HL-60/S4 treated with phorbol 12-myristate 13-acetate at 8.2 ng/mL for 4 days and 3 days (cell line): ENCODE measurements around the gene USP11.

Experiments
- in situ Hi-C: fragments of 300-500 bp; cut with MboI; formaldehyde crosslinking; loops from 2 replicates; pipeline ENCODE4 v1.15.0; 2022; ENCODE audit warnings: low sequenced_read_pairs

USP11 gene

DNA sequence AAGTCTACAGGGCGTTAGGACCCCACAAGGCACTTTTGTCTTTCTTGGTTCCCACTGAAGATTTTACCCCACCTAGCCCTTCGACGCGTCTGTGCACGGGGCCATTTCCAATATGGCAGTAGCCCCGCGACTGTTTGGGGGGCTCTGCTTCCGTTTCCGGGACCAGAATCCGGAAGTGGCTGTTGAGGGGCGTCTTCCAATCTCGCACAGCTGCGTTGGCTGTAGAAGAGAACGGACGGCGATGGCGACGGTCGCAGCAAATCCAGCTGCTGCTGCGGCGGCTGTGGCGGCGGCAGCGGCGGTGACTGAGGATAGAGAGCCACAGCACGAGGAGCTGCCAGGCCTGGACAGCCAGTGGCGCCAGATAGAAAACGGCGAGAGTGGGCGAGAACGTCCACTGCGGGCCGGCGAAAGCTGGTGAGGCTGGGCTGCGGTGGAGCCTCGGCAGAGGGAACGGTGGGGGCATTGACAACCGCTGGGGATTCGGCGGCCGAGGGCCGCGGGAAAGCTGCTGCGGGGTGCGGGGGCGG is at the start of gene USP11:
TSS of gene USP11 (plus strand) at position 207 of the 530 bp plus-strand sequence. CDS start at position 242, 35 bp downstream.
- in situ Hi-C loops, result no loop called here

DNA sequence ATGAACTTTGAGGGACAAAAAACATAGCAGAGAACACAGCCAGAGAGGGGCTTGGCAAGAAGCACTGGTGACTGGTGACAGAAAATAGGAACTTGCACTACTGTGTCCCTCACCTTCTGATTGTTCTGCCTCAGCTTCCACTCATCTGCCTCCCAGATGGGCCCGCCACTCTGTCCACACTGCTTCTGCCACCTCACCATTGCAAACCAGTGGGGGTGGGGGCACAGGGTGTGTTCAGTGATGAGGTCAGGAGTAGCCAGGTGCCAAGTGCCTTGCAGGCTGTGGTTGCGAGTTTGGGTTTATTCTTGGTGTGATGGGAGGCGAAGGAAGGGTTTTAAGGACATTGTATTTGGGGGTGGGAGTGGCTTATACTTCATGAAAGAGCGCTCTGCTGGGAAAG is 48.3 kb upstream of the USP11 start:
- in situ Hi-C loops, result loop anchor here (25.0 kb wide), 1 partner anchor 203 kb away; no protein-coding TSS in a partner anchor

DNA sequence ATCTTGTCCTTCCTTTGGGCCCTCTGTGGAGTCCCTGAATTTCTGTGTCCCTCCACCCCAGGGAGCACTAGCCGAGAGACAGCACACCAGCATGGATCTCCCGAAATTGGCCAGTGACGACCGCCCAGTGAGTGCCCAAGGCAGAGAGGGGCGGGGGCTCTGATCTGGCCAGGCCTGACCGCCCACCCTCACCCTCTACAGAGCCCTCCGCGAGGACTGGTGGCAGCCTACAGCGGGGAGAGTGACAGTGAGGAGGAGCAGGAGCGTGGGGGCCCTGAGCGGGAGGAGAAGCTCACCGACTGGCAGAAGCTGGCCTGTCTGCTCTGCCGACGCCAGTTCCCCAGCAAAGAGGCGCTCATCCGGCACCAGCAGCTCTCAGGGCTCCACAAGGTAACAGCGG is 47.6 kb upstream of the USP11 start:
- in situ Hi-C loops, result loop anchor here (25.0 kb wide), 1 partner anchor 202 kb away; no protein-coding TSS in a partner anchor

- in situ Hi-C loops, result loop anchor here (25.0 kb wide), 1 partner anchor 201 kb away; no protein-coding TSS in a partner anchor
Measured at GRCh38 chrX:47186096-47186740, 46.6 kb upstream of the USP11 start.

DNA sequence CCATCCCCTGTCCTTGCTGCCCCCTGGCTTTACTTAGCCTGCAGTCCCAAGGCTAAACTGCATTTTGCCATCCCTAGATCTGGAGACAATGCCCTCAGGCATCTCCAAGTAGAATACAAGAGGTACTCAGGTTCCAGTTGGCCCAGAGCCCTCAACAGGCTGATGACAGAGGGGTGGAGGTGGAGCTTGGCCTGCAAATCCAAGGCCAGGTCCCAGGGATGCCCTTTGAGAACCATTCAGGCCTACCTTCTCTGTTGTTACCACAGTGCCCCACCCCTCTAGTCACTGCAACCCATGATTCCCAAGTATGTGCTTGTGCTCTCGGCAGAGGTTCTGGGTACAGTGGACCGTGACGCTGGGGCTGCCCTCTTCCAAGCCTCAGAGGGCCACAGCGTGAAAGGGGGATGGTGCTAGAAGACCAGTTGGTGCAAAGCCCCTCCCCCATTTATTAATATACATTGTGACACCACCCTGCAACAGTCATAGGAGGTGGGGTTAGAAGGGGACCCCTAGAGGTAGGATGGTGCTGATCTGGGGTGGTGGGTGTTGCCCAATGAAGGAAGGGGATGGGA is 45.6 kb upstream of the USP11 start:
- in situ Hi-C loops, result loop anchor here (25.0 kb wide), 1 partner anchor 200 kb away; no protein-coding TSS in a partner anchor

- in situ Hi-C loops, result loop anchor here (25.0 kb wide), 1 partner anchor 197 kb away; no protein-coding TSS in a partner anchor
Measured at GRCh38 chrX:47189906-47190305, 42.9 kb upstream of the USP11 start.

GRCh38 chrX:47190445-47191269 is 42.2 kb upstream of the USP11 start:
- in situ Hi-C loops, result loop anchor here (25.0 kb wide), 1 partner anchor 197 kb away; no protein-coding TSS in a partner anchor

DNA sequence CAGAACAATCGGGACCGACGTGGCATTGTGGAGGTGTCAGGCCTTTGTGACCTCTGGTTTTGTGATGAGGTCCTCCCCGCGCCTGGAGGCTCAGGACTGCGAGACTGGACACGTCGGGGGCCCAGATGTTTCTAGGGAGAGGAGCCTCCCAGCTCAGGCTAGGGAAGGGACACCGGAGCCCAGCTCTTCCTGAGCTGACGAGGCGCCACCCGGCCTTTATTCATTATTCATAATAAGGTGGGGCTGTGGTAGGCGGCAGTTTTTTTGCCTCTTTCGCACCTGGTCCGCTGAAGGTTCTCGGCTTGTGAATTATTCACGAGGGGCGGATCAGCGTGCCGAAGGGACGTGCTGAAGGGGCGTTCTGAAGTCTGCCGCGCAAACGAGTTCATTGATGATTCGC is 41.5 kb upstream of the USP11 start:
- in situ Hi-C loops, result loop anchor here (25.0 kb wide), 1 partner anchor 196 kb away; no protein-coding TSS in a partner anchor

DNA sequence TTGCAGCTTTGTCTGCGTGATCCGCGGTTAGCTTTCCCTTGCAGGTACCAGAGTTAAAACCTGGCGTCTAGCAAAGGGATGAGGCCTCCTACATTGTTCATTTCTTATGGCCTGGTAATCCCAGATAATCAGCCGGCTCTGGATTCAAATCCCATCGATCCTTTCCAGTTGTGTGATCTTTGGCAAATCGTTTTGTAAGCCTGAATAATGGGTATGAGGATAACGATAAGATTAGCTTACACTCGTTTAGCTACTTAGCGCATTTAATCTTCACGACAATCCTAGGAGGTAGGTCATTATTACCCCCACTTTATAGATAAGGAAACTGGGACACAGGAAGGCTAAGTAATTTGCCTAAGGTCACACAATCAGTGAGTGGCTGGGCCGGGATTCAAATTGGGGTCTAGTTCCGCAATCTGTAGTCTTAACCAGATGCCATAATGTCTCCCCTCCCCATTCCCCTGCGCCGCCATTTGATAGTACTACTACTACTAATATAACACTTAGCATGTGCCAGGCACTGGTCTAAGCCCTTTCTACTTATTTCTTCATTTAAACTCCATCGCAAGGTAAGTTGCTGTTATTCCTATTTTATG is 40.9 kb upstream of the USP11 start:
- in situ Hi-C loops, result loop anchor here (25.0 kb wide), 1 partner anchor 195 kb away; no protein-coding TSS in a partner anchor

- in situ Hi-C loops, result loop anchor here (25.0 kb wide), 1 partner anchor 194 kb away; no protein-coding TSS in a partner anchor
Measured at GRCh38 chrX:47193475-47194193, 39.2 kb upstream of the USP11 start, which contains the start of gene UBA1. Gene UBA1, plus strand, starts transcription at chrX:47193829. Its CDS starts 4,974 bp downstream, at chrX:47198803.

DNA sequence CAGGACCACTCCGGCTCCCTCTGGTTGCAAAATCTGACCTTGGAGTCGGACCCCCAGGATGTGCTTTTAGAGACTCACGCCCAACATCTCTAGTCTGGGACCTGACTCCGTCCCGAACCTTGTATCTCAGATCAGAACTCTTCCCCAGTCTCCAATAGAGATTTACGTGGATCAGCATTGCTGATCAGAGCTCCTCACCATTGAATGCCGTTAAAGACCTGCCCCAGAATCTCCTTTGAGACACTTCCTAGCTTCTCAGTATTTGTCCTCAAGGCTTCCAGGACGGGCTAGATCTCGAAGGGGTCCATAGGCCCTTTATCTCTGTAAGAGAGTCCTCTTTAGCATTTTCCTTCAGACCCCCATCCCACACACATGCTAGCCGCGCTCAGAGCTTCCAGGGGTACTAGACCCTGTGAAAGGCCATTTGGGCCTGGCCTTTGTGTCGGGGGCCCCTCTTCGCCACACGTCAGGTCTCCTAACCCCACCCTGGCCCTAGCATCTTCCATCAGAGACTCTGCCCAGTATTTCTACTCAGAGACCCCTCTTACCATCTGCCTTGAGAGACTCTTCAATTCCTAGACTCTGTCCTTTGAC is 38.5 kb upstream of the USP11 start:
- in situ Hi-C loops, result loop anchor here (25.0 kb wide), 1 partner anchor 193 kb away; no protein-coding TSS in a partner anchor

DNA sequence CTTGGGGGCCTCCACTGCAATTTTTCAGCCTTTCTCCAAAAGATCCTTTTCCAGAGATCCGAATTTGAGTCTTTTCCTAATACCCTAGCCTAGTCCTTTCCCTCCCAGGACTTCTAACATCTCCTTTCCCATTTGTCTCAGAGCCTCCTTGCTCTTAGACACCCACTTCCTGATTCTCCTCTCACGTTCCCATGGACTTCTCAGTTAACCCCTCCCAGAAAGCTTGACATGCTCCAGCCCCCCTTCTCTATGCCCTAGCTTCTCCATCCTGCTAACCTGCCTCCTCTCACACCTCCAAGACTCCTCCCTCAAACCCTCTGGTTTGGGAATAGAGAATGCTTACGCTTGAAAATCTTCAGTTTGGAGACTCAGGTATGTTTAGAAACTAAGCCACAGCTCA is 36.7 kb upstream of the USP11 start:
- in situ Hi-C loops, result loop anchor here (25.0 kb wide), 1 partner anchor 191 kb away; no protein-coding TSS in a partner anchor

- in situ Hi-C loops, result loop anchor here (25.0 kb wide), 1 partner anchor 190 kb away; no protein-coding TSS in a partner anchor
Measured at GRCh38 chrX:47197526-47197925, 35.3 kb upstream of the USP11 start.

- in situ Hi-C loops, result loop anchor here (25.0 kb wide), 1 partner anchor 189 kb away; no protein-coding TSS in a partner anchor
Measured at GRCh38 chrX:47198026-47198686, 34.7 kb upstream of the USP11 start.

DNA sequence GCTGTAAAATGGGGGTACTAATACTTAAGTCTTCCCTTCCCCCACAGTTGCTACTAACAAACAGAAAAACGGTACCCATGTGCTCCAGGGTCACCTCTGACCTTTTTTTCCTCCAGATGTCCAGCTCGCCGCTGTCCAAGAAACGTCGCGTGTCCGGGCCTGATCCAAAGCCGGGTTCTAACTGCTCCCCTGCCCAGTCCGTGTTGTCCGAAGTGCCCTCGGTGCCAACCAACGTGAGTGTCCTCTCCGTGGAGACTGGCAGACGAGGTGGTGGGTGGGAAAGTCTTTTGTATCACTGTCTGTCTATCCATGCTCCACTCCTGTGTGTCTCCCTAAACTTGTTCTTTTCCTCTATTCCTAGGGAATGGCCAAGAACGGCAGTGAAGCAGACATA is 34.1 kb upstream of the USP11 start:
- in situ Hi-C loops, result loop anchor here (25.0 kb wide), 1 partner anchor 189 kb away; no protein-coding TSS in a partner anchor

GRCh38 chrX:47199286-47199685 is 33.5 kb upstream of the USP11 start:
- in situ Hi-C loops, result loop anchor here (25.0 kb wide), 1 partner anchor 188 kb away; no protein-coding TSS in a partner anchor

DNA sequence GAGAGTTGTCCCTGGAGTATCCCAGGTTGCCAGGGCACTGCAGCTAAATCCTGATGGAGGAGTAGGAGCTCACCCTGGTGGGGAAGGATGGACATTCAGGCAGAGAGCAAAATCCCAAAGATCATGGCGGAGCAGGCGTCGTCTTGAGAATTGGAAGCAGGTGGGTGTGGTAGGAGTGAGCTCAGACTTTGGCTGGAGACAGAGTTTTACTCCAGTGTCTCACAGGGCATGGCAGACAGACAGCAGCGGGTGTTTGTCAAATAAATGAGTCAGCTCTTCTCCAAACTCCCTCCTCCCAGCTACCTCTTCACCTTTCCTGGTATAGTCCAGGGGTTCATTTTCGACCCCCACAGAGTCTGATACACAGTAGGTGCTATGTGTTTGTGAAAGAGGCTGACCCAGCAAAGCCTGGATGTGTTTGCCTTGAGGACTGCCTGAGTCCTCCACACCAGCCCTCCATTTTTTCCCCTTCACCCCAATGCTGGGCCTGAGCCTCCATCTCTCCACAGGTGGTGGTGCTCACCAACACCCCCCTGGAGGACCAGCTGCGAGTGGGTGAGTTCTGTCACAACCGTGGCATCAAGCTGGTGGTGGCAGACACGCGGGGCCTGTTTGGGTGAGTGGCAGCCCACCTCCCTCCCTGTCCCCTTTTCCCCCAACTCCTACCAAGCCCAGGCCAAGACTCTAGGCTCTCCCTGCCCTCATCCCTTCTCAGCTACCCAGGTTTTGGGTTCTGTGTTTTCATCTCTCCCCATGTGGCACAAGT is 32.2 kb upstream of the USP11 start:
- in situ Hi-C loops, result loop anchor here (25.0 kb wide), 1 partner anchor 312 kb away; no protein-coding TSS in a partner anchor
